Limb (tissue), 2 donors: ENCODE measurements around the gene TM9SF4.
A peak's percentile ranks its signal among the peaks of the same experiment; 100 is the strongest.

Source experiments
- DNase-seq, 2 donors: peaks; one replicate each; pipeline ENCODE4 v3.0.0-alpha.2; 2016; ENCODE audit errors: extremely low spot score in 2 of 2

Gene TM9SF4, protein sequence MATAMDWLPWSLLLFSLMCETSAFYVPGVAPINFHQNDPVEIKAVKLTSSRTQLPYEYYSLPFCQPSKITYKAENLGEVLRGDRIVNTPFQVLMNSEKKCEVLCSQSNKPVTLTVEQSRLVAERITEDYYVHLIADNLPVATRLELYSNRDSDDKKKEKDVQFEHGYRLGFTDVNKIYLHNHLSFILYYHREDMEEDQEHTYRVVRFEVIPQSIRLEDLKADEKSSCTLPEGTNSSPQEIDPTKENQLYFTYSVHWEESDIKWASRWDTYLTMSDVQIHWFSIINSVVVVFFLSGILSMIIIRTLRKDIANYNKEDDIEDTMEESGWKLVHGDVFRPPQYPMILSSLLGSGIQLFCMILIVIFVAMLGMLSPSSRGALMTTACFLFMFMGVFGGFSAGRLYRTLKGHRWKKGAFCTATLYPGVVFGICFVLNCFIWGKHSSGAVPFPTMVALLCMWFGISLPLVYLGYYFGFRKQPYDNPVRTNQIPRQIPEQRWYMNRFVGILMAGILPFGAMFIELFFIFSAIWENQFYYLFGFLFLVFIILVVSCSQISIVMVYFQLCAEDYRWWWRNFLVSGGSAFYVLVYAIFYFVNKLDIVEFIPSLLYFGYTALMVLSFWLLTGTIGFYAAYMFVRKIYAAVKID

DNA sequence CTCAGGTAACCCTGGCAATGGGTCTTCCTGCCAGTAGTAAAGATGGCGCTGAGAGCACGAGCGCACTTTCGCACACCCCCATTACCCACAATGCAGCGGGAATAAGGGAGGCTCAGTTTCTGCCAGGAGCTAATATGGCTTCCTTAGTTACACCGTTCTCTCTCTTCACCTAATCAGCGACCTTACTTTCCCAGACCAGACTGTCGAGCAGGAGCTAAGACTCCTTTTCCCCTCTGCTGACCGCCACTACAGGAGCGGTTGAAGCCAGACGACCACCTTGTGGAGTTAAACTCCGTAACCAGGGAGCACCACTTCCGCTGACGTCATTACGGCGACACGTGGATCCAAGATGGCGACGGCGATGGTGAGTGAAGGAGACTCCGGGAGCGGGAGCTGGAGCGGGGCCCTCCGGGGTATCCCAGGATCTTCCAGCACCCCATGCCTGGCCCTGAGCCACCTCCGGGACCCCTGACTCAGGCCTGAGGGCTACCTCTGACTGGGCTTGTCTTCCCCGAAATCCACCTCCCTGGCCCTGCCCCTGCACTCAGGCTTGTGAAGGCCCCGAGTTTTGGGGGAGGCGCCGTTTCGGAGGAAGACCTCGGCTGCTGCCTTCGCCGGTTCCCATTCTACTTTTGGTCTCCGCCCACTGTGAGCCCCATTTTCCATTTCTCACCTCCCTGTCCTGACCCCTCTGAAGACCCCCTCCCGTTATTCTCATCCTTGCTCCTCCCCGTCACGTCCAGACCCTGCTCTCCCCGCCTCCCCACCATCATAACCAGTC lies at the start of gene TM9SF4:
Gene TM9SF4, plus strand, starts transcription at position 323 of the 781 bp plus-strand sequence. Its CDS starts 27 bp downstream, at position 350.
- peak; percentile 95 to 98 for DNase-seq

DNA sequence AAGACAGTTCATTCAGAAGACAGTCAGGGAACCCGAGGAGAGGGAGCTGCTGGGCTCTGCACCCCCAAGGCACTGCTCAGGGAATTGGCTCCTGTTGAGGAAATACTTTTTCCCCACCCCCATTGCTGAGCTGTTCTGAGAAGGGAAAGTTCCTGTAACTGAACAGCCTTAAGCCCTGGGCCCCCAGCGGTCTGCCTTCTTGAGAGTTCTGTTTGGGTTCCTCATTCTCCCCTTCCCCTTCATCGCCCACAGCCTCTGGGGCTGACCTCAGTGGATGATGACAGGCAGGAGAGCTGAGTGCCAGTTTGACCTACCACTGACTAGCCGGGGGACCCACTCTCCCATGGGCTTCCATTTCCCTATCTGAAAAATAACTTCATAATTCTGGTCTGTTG lies 46.7 kb upstream of the TM9SF4 start:
- DNase-seq: no peak

- no peak for DNase-seq
Observed at GRCh38 chr20:32063695-32064094, 45.8 kb upstream of the TM9SF4 start.

GRCh38 chr20:32064667-32065066 lies 44.8 kb upstream of the TM9SF4 start:
- no peak for DNase-seq

DNA sequence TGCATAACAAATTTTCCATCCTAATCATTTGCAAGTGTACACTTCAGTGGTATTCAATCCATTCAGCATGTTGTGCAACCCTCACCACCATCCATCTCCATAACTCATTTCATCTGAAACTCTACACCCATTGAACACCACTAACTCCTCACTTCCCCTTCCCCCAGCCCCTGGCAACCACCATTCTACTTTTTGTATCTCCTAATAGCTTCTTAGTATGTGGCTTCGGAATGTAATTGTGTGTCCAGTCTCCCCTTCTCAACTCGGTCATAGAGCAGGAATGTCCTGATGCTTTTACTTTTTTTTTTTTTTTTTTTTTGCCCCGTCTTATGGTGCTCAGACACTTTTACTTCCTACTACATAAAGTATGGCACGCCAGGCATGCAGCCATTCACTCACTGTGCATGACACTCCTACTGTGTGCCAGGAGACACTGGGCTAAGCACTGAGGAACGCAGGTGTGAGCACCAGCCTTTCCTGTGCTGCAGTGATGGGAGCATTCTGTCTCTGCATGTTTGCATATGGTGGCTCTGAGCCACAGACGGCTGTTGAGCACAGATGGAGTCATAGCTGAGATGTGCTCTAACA lies 42.2 kb upstream of the TM9SF4 start:
- DNase-seq: no peak

DNA sequence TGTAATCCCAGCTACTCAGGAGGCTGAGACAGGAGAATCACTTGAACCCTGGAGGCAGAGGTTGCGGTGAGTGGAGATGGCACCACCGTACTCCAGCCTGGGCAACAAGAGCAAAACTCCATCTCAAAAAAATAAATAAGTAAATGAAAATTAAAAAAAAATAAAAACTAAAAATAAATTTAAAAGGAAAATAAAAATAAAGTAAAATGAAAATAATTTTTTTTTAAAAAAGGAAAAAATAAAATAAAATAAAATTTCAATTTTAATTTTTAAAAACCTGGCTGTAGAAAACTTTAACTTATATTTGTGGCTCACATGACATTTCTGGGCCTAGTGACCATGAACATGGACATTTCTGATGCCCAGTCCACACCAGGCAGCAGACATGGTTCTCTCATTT lies 41.3 kb upstream of the TM9SF4 start:
- no peak for DNase-seq

DNA sequence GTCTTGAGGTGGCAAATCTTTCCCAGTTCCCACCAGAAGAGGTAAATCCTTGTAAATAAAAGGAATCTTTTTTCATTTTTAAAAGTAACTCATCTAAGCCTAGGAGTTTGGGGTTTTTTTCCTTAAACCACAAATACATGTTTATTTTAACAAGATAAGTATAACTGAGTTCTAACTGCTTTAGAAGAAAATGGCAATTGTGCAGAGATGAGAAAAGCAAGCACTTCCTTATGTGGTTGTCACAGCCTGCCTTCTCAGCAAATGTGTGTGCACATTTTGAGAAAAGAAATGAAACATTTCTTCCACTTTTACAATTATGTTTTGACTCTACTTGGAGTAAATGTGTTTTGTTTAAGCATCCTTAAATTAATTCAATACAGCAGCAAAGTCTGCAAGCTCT lies 39.8 kb upstream of the TM9SF4 start:
- DNase-seq: no peak

DNA sequence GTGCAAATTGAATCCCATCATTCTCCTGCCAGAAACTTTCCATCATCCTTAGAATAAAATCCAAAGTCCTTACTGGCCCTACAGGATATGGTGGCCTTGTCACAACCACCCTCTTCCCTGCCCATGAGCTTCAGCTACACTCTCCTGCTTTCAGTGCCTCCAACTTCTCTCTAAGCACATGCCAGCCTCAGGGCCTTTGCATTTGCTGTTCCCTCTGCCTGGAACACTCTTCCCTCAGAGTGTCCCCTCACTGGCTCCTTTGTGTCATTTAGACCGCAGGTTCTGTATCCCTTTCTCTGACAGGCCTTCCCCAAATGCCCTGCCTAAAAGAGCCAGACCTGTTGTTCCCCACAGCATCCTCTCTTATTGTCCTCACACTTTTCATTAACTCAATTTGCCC lies 39.2 kb upstream of the TM9SF4 start:
- DNase-seq: no peak

GRCh38 chr20:32070690-32071213 lies 38.8 kb upstream of the TM9SF4 start:
- no peak for DNase-seq

DNA sequence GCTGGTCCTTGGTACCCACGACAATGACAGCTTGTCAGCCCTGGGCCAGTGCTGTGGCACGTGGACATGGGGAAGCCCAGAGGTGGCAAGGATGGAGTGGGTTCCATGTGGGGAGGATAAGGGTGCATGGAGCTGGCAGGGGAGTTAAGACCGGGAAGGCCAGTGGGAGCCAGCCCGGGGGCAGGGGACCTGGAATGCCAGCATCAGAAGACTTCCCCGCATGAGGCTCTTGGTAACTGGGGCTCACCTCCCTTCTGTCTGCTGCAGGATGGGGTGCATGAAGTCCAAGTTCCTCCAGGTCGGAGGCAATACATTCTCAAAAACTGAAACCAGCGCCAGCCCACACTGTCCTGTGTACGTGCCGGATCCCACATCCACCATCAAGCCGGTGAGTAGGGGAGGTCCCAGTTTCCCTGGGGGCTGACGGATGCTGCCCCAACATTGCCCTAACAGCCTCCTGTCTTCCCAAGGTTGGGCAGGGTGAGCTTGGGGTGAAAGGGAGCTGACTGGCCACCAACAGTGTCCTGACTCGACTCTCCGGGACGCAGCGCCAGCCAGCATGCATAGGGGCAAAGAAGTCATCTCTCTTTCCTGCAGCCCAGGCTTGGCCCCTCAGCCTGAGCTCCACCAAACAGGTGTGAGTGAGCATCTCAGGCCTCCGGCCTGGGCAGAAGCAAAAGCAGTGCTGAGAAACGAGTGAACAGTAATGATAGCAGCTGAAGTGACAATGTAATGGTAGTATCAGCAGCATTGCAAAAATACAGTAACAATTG lies 37.9 kb upstream of the TM9SF4 start:
- DNase-seq: no peak

- DNase-seq: no peak
Observed at GRCh38 chr20:32072168-32072750, 37.3 kb upstream of the TM9SF4 start.

GRCh38 chr20:32075534-32075933 lies 34.0 kb upstream of the TM9SF4 start:
- DNase-seq: no peak

DNA sequence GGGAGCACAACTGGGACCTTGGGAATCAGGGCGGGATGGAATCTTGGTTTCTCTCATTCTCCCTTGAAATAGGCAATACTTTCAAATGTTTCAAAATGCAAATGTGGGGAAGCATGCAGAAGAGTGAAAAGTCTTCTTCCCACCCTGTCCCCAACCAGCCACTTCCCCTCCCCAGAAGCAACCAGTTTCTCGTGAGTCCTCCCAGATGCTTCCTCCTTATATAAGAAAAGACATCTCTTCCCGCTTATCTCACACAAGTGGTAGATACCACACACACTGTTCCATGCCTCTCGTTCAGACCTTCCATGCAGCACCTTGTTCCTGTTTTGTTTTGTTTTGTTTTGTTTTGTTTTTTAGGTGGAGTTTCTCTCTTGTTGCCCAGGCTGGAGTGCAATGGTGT lies 32.3 kb upstream of the TM9SF4 start:
- DNase-seq: no peak

DNA sequence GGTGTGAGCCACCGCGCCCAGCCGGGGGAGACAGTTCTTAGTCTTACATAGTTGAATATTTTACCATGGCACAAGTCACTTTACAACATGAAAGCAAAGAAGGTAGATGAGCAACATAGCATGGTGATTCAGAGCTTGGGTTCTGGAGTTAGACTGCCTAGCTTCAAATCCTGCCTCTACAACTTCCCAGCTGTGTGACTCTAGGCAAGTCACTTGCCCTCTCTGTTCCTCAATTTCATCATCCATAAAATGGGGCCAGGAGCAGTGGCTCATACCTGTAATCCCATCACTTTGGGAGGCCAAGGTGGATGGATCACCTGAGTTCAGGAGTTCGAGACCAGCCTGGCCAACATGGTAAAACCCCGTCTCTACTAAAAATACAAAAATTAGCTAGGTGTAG lies 31.2 kb upstream of the TM9SF4 start:
- no peak for DNase-seq

DNA sequence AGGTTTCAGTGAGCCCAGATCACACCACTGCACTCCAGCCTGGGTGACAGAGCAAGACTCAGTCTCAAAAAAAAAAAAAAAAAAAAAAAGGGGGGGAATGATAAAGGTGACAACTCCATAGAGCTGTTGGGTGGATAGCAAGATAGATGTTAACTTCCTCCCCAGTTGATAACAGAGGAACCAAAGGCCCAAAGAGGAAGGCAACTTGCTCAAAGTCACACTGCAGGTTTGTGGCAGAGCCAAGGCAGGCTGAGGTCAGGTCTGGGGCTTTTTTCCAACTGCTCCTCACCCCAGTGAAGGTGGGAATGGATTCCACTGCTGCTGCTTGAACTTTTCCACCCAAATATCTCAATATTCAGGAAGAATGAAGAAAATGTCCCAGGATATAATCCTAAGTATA lies 30.7 kb upstream of the TM9SF4 start:
- DNase-seq: no peak

DNA sequence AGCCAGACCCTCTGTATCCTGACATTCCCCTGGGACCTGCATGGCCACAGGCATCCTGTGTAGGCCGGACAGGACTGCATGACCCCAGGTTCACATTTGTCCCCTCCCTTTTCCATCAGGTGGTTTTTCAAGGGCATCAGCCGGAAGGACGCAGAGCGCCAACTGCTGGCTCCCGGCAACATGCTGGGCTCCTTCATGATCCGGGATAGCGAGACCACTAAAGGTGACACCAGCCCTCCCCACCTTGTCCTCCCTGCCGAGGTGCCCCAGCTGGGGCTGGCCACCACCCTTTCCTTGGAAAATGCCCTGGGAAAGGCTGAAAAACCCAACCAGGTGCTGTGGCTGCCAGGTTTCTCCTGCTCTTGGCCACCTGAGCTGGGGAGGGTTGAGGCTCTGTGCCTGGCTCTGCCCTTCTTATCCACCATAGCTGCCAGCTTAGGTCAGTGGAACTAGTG lies 29.8 kb upstream of the TM9SF4 start:
- DNase-seq: no peak

- DNase-seq: no peak
Observed at GRCh38 chr20:32080783-32081182, 28.7 kb upstream of the TM9SF4 start.

DNA sequence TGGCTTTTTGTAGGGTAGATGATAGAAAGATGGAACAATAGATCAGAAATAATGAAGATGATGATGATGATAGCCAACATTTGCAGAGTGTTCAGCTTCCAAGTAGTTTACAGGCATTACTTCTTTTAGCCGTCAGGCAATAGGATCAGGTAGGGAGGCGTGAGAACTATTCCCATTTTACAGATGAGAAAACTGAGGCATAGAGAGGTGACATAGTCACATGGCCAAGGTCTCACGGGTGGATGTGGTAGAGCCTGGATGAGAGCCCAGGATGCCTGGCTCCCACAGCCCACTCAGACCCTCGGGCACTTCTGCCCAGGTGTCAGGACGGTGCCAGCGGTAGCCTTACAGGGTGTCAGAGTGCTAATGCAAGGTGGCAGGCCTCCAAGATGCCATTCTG lies 26.0 kb upstream of the TM9SF4 start:
- DNase-seq: no peak

DNA sequence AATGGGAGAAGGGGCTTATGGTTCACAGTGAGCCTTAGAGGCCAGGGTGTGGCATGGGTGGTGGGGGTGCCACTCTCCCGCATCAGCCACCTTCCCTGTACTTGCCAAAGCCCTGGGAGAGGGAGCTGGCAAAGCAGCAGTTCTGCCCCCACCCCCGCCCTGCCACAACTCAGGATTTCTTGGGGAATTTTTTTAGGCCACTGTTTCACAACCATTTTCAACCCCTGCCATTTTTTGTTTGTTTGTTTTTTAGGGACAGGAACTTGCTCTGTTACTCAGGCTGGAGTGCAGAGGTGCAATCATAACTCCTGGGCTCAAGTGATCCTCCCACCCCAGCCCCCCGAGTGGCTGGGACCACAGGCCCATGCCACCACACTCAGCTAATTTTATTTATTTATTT lies 22.4 kb upstream of the TM9SF4 start:
- DNase-seq: no peak

- DNase-seq: no peak
Observed at GRCh38 chr20:32088759-32089158, 20.8 kb upstream of the TM9SF4 start.
